Cerebellar cortex (tissue), 1 donor: ENCODE measurements around the gene TMEM190.

Experiments used
- DNase-seq: peaks from one replicate; pipeline ENCODE4 v3.0.0-alpha.2; 2015; ENCODE audit warnings: low spot score

TMEM190 gene

DNA sequence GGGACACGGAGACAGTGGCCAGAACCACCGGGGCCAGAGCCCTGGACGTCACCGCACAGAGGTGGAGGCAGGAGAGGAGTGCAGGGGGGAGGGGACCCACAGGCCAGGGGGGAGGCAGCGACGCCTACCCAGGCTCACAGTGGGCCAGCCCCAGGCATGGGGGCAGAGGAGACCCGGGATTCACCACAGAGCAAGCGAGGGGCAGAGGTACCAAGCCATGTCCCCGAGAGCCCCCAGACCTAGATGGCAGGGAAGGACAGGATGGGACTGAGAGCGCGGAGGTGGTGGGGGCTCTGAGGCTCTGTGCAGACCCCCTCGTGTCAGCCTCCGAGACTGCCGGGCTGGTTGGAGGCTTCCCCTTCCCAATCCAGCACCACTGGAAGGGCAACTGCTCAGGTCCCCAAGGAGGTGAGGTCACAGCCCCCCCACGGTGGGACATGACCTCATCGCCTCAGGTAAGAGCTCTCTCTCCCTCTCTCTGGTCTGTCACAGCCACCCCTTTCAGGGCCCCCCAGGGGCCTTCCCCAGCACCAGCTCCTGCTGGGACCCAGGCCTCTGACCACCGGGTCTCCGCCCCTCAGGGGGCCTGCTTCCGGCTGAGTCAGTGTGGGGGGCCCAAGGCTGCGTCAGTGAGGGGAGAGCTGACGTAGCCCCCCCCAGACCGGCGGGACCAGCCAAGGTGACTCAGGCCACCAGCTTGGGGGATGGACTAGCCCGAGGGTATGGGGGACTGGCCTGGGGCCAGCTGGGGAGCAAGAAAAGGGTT lies 4.1 kb upstream of the TMEM190 start:
- DNase-seq, result no peak

DNA sequence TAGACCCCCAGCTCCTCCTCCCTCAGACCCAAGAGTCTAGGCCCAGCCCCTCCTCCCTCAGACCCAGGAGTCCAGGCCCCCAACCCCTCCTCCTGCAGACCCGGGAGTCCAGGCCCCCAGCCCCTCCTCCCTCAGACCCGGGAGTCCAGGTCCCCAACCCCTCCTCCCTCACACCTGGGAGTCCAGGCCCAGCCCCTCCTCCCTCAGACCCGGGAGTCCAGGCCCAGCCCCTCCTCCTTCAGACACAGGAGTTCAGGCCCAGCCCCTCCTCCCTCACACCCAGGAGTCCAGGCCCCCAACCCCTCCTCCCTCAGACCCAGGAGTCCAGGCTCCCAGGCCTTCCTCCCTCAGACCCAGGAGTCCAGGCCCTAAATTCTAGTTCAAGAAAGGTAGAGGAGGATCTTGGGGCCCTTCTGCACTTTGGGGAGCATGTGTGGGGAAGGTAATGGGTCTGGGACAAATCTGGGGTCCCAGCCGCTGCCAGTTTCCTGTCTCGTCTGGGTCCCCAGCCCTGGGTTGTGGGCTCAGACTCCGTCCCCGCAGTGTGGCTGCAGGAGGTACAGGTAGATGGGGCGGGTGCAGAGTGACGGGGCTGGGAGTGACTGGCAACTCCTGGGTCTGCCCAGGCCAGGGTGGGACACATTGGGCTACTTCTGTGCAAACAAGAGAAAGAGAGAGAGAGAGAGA lies 3.2 kb upstream of the TMEM190 start:
- no peak for DNase-seq

DNA sequence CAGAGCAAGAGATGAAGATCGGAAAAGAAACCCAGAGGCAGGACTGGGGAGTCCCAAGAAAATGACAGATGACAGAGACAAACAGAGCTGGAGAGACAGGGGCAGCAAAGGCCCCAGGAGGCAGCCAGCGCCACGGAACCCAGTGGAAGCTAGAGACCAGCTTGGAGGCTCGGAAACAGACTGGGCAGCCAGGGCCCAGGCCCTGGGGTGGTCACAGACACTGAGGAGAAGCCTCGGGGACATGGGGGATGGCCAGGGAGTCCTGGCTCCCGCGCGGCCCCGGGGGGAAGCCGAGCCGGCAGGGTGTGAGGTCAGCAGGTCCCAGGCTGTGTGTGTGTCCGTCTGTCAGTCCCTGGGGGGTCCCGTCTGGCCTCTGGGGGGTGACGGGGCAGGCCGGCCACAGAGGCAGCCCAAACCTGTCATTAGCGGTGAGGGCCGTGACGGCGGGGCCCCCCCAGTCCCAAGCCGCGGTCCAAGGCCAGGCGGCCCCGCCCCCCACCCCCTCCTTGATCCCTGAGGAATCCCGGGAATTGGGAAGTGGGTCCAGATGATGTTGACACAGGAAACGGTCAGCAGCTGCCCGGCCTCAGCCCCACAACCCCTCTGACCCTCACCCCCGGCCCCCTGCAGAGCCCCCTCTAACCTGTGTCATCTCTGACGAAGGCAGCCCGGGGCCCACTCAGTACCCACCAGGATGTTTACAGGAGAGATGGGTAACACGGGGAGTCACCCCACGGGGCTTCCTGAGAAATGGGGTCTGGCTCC lies 2.5 kb upstream of the TMEM190 start:
- DNase-seq, result no peak

- no peak for DNase-seq
Observed at GRCh38 chr19:55377356-55378131, 918 bp downstream of the TMEM190 start.

DNA sequence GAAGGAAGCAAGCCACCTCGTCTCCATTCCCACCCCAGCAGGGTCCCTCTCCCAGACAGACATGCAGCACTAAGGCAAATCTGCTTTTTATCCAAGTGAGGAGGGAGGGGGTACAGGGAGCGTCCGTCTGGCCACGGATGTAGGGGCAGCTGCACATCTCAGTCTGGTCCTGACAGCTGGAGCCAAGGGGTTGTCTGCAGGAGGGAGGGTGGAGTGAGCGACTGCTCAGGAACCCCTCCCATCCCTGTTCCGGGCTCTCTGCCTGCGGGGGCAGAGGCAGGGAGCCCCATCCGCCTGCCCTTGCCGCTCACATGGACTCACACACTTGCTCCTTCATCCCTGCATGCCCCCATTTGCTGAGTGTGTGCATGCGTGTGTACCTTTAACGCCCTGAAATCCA lies 2.5 kb downstream of the TMEM190 start:
- DNase-seq, result no peak

DNA sequence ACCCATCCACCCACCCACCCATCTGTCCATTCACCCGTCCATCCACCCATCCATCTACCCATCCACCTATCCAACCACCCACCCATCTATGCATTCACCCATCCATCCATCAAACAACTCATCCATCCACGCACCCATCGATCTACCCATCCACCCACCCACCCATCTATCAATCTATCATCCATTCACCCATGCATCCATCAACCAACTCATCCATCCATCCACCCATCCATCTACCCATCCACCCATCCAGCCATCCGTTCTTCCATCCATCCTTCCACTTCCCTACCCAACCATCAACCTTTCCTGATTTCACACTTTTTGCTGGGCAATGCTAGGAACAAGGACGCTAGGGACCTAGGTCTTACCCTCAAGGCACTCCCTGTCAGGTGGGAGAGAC lies 5.4 kb downstream of the TMEM190 start:
- DNase-seq, result no peak

DNA sequence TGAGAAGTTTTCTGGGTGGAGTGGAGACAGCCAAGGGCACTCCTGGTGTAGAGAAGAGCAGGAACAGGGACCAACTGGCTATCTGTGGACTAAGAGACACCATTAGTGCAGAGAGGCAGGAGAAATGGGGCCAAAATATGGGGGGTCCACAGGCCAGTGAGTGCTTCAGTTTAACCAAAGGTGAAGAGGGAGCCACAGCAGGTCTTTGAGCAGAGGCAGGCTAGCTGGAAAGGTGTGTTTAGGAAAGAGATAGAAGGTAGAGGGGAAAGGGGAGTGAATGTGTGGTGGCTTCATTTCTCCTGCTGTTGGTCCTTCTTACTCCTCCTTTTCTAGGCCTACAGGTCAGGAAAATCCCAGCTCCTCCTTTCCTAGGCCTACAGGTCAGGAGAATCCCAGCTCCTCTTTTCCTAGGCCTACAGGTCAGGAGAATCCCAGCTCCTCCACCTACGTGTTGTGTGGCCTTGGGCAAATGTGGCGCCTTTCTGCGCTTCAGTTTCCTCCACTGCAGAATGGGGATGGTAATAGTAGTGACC lies 6.0 kb downstream of the TMEM190 start:
- DNase-seq, result no peak

DNA sequence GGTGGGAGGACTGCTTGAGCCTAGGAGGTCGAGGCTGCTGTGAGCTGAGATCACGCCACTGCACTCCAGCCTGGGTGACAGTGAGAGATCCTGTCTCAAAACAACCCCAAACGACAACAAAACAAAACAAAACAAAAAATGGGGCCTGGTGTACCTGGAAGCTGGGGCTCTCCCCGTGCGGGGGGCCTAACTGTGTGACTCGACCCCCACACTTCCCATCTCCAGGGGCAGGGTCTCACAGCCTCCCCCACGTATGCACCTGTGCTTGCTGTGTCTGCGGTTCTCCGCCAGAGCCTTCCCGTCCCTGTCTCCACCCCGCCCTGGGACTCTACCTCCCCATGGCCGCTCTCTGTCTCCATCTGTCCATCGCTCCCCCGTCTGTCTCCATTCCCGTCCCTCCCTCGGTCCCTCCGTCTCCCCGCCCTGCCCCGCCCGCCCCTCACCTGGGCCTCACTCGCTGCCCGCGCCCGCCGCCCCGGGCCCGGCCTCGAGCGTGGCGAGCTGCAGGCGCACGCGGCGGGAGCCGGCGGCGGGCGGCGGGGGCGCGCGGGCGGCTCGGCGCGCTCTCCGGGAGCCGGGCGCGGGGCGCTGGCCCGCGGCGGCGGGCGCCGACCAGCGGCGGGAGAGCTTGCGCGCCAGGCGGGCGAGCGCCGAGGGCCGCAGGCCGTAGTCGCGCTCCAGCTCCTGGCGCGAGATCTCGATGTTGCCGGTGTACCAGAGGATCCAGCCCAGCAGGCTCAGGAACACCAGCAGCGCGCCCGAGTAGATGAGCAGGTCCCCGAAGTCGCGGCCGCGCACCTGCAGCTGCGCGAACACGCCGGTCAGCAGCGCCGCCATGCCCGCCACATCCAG lies 6.9 kb downstream of the TMEM190 start:
- DNase-seq, result no peak

GRCh38 chr19:55384131-55384919 lies 7.7 kb downstream of the TMEM190 start, which contains the start of gene TMEM238:
TMEM238 (minus strand) TSS chr19:55384292; CDS start chr19:55384259, 33 bp downstream.
- DNase-seq, result no peak

DNA sequence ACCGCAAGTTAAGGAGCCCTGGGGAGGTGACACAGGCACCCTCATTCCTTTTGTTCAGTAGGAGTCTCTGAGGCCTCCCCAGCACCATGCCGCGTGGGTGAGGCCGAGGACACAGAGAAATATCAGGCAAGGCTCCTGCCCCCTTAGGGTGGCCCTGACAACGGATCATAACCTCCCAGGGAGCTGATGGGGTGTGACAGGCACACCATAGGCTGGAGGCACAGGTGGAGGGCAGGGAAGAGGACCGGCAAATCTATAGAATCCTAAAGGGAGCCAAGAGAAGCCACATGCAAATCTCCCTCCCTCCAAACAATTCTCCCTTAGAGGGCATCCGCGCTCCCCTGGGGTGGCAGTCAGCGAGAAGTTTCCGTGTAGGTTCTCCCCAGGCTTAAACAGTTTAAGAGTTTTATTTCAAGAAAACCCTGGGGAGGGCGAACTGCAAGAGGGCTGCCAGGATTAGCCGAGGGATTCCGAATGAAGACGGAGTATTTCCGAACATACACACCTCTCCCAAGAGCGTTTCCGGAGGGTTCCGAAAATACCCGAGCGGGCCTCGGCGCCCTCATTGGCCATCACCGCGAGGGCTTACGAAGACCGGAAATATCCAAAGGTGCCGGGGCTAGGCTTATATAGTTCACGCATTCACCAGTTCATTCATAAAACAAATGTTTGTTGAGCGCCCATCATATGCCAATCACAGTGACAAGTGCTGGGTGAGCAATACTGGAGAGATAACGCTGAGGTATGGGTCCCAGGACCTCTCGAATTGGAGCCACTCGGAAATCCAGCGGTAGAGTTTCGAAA lies 8.5 kb downstream of the TMEM190 start:
- peak; percentile 98 for DNase-seq

DNA sequence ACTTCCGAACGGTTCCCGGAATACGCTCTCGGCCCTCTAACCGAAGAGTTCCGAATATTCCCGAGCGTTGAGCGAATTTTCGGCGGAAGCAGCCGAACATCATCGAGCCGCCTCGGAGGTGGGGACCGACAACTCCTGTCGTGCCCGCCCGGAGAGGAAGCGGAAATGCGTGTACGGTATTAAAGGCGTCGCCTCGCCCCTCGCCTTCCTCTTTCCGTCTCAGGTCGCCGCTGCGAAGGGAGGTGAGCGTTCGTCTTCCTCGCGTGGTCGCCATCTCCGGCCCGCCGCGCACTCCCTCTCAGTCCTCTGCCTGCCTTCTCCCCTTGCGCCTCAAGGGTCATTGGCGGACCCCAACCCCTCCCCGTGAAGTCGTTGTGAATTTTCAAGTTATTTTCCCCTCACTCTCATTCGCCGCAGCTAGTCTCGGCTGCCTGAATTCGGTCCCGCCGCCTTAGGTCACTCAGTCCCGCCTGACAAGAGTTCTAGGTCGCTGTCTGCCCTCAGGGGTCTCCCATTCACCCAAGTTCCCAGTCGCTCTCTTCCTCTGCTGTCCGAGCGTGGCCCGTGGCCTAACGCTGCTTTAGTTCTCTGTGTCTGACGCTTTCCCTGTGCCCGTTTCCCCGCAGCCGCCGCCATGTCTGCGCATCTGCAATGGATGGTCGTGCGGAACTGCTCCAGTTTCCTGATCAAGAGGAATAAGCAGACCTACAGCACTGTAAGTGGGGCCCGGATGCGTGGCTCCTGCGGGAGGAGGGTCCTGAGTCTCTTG lies 9.3 kb downstream of the TMEM190 start, which contains the start of gene RPL28:
Gene RPL28, plus strand, starts transcription at position 209 of the 769 bp plus-strand sequence. Its CDS starts 426 bp downstream, at position 635.
- DNase-seq, result peak; percentile 99

GRCh38 chr19:55386493-55386971 lies 9.9 kb downstream of the TMEM190 start:
- DNase-seq, result no peak

DNA sequence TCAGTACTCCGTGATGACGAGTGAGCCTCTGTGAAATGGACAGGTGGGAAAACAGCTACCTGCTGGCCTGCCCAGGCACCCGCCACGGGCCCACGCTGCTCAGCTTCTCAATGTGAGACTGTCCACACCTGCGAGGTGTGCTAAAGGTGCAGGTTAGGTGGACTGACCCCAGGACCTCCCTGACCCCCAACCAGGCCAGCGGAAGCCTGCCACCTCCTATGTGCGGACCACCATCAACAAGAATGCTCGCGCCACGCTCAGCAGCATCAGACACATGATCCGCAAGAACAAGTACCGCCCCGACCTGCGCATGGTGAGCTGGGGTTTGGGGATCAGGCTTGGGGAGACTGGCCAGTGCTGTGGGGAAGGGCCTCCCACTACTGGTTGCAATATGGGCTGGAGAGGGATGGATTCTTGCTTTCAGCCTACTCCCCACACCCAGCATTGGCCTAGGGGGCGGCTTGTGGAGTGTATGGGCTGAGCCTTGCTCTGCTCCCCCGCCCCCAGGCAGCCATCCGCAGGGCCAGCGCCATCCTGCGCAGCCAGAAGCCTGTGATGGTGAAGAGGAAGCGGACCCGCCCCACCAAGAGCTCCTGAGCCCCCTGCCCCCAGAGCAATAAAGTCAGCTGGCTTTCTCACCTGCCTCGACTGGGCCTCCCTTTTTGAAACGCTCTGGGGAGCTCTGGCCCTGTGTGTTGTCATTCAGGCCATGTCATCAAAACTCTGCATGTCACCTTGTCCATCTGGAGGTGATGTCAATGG lies 11.3 kb downstream of the TMEM190 start:
- no peak for DNase-seq

DNA sequence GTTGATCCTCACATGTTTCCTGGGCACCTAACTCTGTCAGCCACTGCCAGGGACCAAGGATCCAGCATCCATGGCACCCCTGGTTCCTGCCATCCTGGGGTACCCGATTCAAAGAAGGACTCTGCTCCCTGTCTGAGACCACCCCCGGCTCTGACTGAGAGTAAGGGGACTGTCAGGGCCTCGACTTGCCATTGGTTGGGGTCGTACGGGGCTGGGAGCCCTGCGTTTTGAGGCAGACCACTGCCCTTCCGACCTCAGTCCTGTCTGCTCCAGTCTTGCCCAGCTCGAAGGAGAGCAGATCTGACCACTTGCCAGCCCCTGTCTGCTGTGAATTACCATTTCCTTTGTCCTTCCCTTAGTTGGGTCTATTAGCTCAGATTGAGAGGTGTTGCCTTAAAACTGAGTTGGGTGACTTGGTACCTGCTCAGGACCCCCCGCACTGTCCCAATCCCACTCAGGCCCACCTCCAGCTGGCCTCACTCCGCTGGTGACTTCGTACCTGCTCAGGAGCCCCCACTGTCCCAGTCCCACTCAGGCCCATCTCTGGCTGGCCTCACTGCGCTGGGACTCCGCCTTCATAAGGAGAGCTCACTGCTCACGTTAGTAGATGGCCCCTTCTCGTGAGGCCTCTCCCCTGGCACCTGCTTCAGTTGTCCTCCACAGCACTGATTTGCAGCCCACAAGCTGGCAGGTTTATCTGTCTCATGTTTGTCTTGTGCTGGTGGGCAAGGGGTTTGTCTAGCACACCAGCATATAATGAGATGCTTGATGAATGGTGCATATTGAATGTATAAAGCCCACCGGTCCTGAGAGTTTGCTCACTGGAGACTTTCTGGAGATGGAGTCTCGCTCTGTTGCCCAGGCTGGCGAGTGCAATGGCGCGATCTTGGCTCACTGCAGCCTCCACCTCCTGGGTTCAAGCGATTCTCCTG lies 13.0 kb downstream of the TMEM190 start:
- DNase-seq, result no peak

- no peak for DNase-seq
Observed at GRCh38 chr19:55390461-55390880, 13.8 kb downstream of the TMEM190 start.

DNA sequence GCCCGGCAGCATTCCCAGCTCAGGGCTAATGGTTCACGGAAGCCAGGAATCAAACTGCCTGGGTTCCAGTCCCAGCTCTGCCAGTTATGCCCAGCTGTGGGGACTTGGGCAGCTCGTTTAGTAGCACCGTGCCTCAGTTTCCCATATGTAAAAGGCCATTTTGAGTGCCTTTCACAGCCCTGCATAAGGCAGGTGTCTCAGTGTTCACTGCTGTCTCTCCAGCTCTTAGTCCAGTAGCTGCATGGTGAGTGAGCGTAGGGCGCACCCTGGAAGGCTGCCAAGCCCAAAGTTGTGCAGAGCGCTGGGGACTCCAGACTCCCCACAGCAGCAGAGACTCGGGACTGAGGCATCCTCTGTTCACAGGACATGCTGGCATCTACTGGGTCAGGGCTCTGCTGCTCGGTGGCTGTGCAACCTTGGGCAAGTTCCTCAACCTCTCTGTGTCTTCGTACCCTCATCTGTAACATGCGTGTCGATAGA lies 14.6 kb downstream of the TMEM190 start:
- no peak for DNase-seq
